Gastrocnemius medialis (tissue), 4 donors: ENCODE measurements around the gene B4GALT2. TPM values are rescaled to one million over a fixed set of nuclear protein-coding genes. Genes with fewer than 3 reads are reported as not detected.
A peak's percentile ranks its signal among the peaks of the same experiment; 100 is the strongest.

Experiments used
- ATAC-seq, 2 donors: fragments of 150-250 bp; one replicate each; pipeline ENCODE4 v1.9.1; 2016
- DNase-seq, 2 donors: peaks; one replicate each; pipeline ENCODE4 v3.0.0-alpha.2; 2019
- H3K27ac ChIP-seq, 4 donors: fragments of 200-600 bp; sonication (generic); 1 replicate in 1 of 4; 2 replicates in 3 of 4; pipeline ENCODE4 v1.5.1; 2016 to 2018; ENCODE audit warnings: mild to moderate bottlenecking in 2 of 4, moderate library complexity in 1 of 4
- H3K27me3 ChIP-seq, 3 donors: fragments of 200-600 bp; sonication (generic) in 2 of 3; 1 replicate in 1 of 3; 2 replicates in 2 of 3; pipeline versions ENCODE4 v1.5.1 to v1.6.0; 2016 to 2019; ENCODE audit warnings: mild to moderate bottlenecking in 1 of 3, moderate library complexity in 1 of 3
- H3K36me3 ChIP-seq, 2 donors: fragments of 200-600 bp; sonication (generic) in 1 of 2; one replicate each; pipeline ENCODE4 v1.5.1; 2017 to 2018
- H3K4me1 ChIP-seq, 2 donors: fragments of 200-600 bp; sonication (generic) in 1 of 2; one replicate each; pipeline ENCODE4 v1.5.1; 2016 to 2017; ENCODE audit warnings: mild to moderate bottlenecking in 2 of 2
- H3K4me3 ChIP-seq, 4 donors: fragments of 200-600 bp; sonication (generic) in 3 of 4; 1 replicate in 1 of 4; 2 replicates in 3 of 4; pipeline ENCODE4 v1.5.1; 2016 to 2019; ENCODE audit warnings: mild to moderate bottlenecking in 2 of 4
- H3K9me3 ChIP-seq, 3 donors: fragments of 200-600 bp; sonication (generic) in 2 of 3; 1 replicate in 1 of 3; 2 replicates in 2 of 3; pipeline ENCODE4 v1.5.1; 2016 to 2019
- CTCF ChIP-seq, 5 experiments: fragments of 450-650 bp in 3 of 5; fragments of 200-600 bp in 2 of 5; sonication (generic) in 2 of 5; IDR thresholded peaks in 4 of 5; conservative IDR thresholded peaks in 1 of 5; 1 replicate in 4 of 5; 2 replicates in 1 of 5; pipeline ENCODE4 v1.5.1; 2016 to 2019; ENCODE audit warnings: antibody characterized with exemption in 5 of 5, mild to moderate bottlenecking in 3 of 5, moderate library complexity in 3 of 5
- POLR2A ChIP-seq, 2 donors: fragments of 450-650 bp; IDR thresholded peaks; one replicate each; pipeline ENCODE4 v1.6.1; 2017; ENCODE audit warnings: antibody characterized with exemption in 2 of 2, mild to moderate bottlenecking in 2 of 2, moderate library complexity in 2 of 2
- in situ Hi-C, 4 donors: fragments of 200-750 bp; cut with MboI; loops; one replicate each; pipeline versions ENCODE4 v1.15.0 to v1.8.0; 2017; ENCODE audit warnings: low sequenced_read_pairs in 4 of 4
- intact Hi-C: fragments of 100-400 bp; cut with DNase I; formaldehyde crosslinking; loops from one replicate; pipeline ENCODE4 v1.15.1; 2023; ENCODE audit warnings: low total_unique reads
- total RNA-seq, 4 donors: library from RNA; depleted of rRNA; stranded (reverse); fragments of >200 nt; gene quantifications; one replicate each; pipeline versions ENCODE4 v1.1.0 to v1.2.3, GENCODE V29; 2016

The B4GALT2 gene, protein sequence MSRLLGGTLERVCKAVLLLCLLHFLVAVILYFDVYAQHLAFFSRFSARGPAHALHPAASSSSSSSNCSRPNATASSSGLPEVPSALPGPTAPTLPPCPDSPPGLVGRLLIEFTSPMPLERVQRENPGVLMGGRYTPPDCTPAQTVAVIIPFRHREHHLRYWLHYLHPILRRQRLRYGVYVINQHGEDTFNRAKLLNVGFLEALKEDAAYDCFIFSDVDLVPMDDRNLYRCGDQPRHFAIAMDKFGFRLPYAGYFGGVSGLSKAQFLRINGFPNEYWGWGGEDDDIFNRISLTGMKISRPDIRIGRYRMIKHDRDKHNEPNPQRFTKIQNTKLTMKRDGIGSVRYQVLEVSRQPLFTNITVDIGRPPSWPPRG
- 10 to 100 TPM; 63.5 to 97.8 (median 72.1) TPM for total RNA-seq

DNA sequence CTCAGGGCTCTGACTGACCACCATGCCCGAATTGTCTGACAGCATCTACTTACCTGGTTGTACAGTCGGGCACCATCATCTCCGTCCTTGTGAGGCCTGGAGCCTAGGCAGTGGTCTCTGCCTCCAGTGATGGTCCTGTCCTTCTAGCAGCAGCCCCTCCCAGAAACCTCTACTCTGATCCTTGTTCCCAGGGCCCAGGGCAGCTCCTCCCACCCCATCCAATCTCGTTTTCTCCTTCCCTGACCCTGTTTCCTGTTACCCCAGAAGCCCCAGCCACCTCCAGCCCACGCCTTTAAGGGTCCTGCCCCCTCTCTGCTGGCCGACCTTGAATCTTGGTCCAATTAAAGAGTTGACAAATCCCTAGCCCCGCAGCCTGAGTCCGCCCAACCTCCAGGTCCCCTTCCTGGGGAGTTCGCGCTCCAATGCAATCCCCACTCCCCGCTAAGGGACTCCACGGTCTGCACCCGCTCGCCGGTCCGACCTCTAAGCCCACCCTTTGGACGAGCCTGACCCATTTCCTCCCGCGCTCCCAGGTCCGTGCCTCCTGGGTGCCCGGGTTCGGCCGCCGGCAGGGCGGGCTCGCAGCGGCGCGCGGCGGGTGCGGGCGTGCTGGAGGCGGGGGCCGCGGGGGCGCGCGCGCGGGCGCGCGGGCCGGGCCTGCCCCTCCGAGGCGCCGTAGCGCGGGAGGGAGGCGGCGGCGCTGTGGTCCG, at the start of gene B4GALT2:
Gene B4GALT2, plus strand, starts transcription at position 660 of the 710 bp plus-strand sequence. CDS start 1,951 bp downstream, outside the sequence.
- H3K4me3 ChIP-seq: peak within 1 kb of the TSS; percentile 63 to 92 (median 68)
- DNase-seq (no peak), ATAC-seq (peak; percentile 7 to 21)
- H3K27me3 ChIP-seq: no peaks in the 10 kb centered on the region
- H3K27ac ChIP-seq: peak within 1 kb of the TSS; percentile 64 to 79 (median 72)
- TF ChIP-seq CTCF (IDR thresholded peaks at IDR 0.05 in 4 of 5, conservative IDR thresholded peaks at IDR 0.05 in 1 of 5) (no peak), POLR2A (IDR thresholded peaks at IDR 0.05) (peak in 1 of 2 donors; percentile 7)
- H3K9me3 ChIP-seq: no peaks in the 10 kb centered on the region
- H3K4me1 ChIP-seq: peaks cover 30 to 42% of the 10 kb centered on the region in 2 donors
- intact Hi-C loops (loop anchor here (10.0 kb wide), 1 partner anchor 376 kb away; the partner anchor contains the start of gene ERI3), in situ Hi-C loops (no loop called here)
- H3K36me3 ChIP-seq: peaks cover 0 to 20% of the 10 kb centered on the region in 2 donors

DNA sequence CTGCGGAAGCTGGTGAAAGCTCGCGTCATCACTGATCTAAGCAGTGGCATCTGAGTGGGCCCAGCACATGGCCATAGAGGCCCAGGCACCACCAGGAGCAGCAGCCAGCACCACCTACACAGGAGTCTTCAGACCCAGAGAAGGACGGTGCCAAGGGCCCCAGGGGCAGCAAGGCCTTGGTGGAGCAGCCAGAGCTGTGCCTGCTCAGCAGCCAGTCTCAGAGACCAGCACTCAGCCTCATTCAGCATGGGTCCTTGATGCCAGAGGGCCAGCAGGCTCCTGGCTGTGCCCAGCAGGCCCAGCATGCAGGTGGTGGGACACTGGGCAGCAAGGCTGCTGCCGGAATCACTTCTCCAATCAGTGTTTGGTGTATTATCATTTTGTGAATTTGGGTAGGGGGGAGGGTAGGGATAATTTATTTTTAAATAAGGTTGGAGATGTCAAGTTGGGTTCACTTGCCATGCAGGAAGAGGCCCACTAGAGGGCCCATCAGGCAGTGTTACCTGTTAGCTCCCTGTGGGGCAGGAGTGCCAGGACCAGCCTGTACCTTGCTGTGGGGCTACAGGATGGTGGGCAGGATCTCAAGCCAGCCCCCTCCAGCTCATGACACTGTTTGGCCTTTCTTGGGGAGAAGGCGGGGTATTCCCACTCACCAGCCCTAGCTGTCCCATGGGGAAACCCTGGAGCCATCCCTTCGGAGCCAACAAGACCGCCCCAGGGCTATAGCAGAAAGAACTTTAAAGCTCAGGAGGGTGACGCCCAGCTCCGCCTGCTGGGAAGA, 48.7 kb upstream of the B4GALT2 start:
- Histone ChIP-seq H3K27ac (peak overlapping the region in 2 of 4 donors; percentile 11 to 27), H3K4me1 (peaks cover 11 to 16% of the 10 kb centered on the region in 2 donors), H3K36me3 (peaks cover 0 to 13% of the 10 kb centered on the region in 2 donors), H3K9me3 (no peaks in the 10 kb centered on the region), H3K4me3 (no peak overlapping the region), H3K27me3 (no peaks in the 10 kb centered on the region)
- no peak for ATAC-seq
- TF ChIP-seq POLR2A (IDR thresholded peaks at IDR 0.05) (no peak), CTCF (IDR thresholded peaks at IDR 0.05 in 4 of 5, conservative IDR thresholded peaks at IDR 0.05 in 1 of 5) (peak in 3 of 5 experiments; percentile 6 to 32 (median 25))
- in situ Hi-C loops: loop anchor here in 3 of 4 donors (5.0 to 25.0 kb wide), 4 partner anchors 158 to 393 kb away; partner anchors contain the start of gene PTPRF (in 2 of the 3)
- DNase-seq: no peak
- intact Hi-C loops: loop anchor here (5.0 kb wide), 1 partner anchor 398 kb away; the partner anchor contains the start of gene PTPRF

GRCh38 chr1:43930949-43931275, 48.1 kb upstream of the B4GALT2 start:
- intact Hi-C loops (loop anchor here (5.0 kb wide), 1 partner anchor 399 kb away; the partner anchor contains the start of gene PTPRF), in situ Hi-C loops (loop anchor here in 3 of 4 donors (5.0 to 25.0 kb wide), 4 partner anchors 159 to 394 kb away; partner anchors contain the start of gene PTPRF (in 2 of the 3))
- Histone ChIP-seq H3K27me3 (no peaks in the 10 kb centered on the region), H3K4me1 (peaks cover 14 to 19% of the 10 kb centered on the region in 2 donors), H3K4me3 (no peak overlapping the region), H3K9me3 (no peaks in the 10 kb centered on the region), H3K36me3 (peaks cover 0 to 7% of the 10 kb centered on the region in 2 donors), H3K27ac (no peak overlapping the region)
- no peak for DNase-seq
- TF ChIP-seq POLR2A (IDR thresholded peaks at IDR 0.05): no peak
- no peak for TF ChIP-seq CTCF (IDR thresholded peaks at IDR 0.05 in 4 of 5, conservative IDR thresholded peaks at IDR 0.05 in 1 of 5)
- ATAC-seq: no peak
